Gastrocnemius medialis (tissue), 4 donors: ENCODE data around the gene NRCAM. TPM values are rescaled to one million over a fixed set of nuclear protein-coding genes. Genes with fewer than 3 reads are reported as not detected.

Source experiments
- ATAC-seq, 2 donors: fragments of 150-250 bp; one replicate each; pipeline ENCODE4 v1.9.1; 2016
- DNase-seq, 2 donors: peaks; one replicate each; pipeline ENCODE4 v3.0.0-alpha.2; 2019
- H3K27ac ChIP-seq, 4 donors: fragments of 200-600 bp; sonication (generic); 1 replicate in 1 of 4; 2 replicates in 3 of 4; pipeline ENCODE4 v1.5.1; 2016 to 2018; ENCODE audit warnings: mild to moderate bottlenecking in 2 of 4, moderate library complexity in 1 of 4
- H3K27me3 ChIP-seq, 3 donors: fragments of 200-600 bp; sonication (generic) in 2 of 3; 1 replicate in 1 of 3; 2 replicates in 2 of 3; pipeline versions ENCODE4 v1.5.1 to v1.6.0; 2016 to 2019; ENCODE audit warnings: mild to moderate bottlenecking in 1 of 3, moderate library complexity in 1 of 3
- H3K36me3 ChIP-seq, 2 donors: fragments of 200-600 bp; sonication (generic) in 1 of 2; one replicate each; pipeline ENCODE4 v1.5.1; 2017 to 2018
- H3K4me1 ChIP-seq, 2 donors: fragments of 200-600 bp; sonication (generic) in 1 of 2; one replicate each; pipeline ENCODE4 v1.5.1; 2016 to 2017; ENCODE audit warnings: mild to moderate bottlenecking in 2 of 2
- H3K4me3 ChIP-seq, 4 donors: fragments of 200-600 bp; sonication (generic) in 3 of 4; 1 replicate in 1 of 4; 2 replicates in 3 of 4; pipeline ENCODE4 v1.5.1; 2016 to 2019; ENCODE audit warnings: mild to moderate bottlenecking in 2 of 4
- H3K9me3 ChIP-seq, 3 donors: fragments of 200-600 bp; sonication (generic) in 2 of 3; 1 replicate in 1 of 3; 2 replicates in 2 of 3; pipeline ENCODE4 v1.5.1; 2016 to 2019
- POLR2A ChIP-seq, 2 donors: fragments of 450-650 bp; IDR thresholded peaks; one replicate each; pipeline ENCODE4 v1.6.1; 2017; ENCODE audit warnings: antibody characterized with exemption in 2 of 2, mild to moderate bottlenecking in 2 of 2, moderate library complexity in 2 of 2
- in situ Hi-C, 4 donors: fragments of 200-750 bp; cut with MboI; loops; one replicate each; pipeline versions ENCODE4 v1.15.0 to v1.8.0; 2017; ENCODE audit warnings: low sequenced_read_pairs in 4 of 4
- intact Hi-C: fragments of 100-400 bp; cut with DNase I; formaldehyde crosslinking; loops from one replicate; pipeline ENCODE4 v1.15.1; 2023; ENCODE audit warnings: low total_unique reads
- total RNA-seq, 4 donors: library from RNA; depleted of rRNA; stranded (reverse); fragments of >200 nt; gene quantifications; one replicate each; pipeline versions ENCODE4 v1.1.0 to v1.2.3, GENCODE V29; 2016
- TF ChIP-seq, protein P1 (sequence below), 5 experiments: fragments of 450-650 bp in 3 of 5; fragments of 200-600 bp in 2 of 5; sonication (generic) in 2 of 5; IDR thresholded peaks in 4 of 5; conservative IDR thresholded peaks in 1 of 5; 1 replicate in 4 of 5; 2 replicates in 1 of 5; pipeline ENCODE4 v1.5.1; 2016 to 2019; ENCODE audit warnings: antibody characterized with exemption in 5 of 5, mild to moderate bottlenecking in 3 of 5, moderate library complexity in 3 of 5

NRCAM gene
- total RNA-seq, 4 donors from 2014 or later, result 0.18 to 0.31 (median 0.23) TPM; not detected in 1

DNA sequence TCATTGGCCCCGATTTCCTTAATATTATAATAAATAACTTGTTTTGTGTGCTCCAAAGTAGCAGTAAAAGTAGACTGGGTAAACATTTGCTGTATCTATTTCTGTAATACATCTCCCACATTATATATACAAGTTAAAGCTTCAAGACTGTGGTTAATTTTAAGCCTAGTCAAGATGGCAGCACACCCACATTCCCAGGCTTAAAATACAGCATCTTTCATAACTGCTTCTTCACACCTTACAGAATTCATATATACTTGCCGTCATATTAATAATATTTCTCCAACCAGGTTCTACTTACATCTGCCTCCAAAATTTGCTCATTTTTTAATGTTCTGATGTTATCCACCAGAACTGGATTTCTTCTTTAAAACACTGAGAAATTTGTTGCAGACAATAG lies 85.6 kb downstream of the NRCAM start:
- Histone ChIP-seq H3K27me3 (no peaks in the 10 kb centered on the region), H3K27ac (no peak overlapping the region), H3K4me1 (no peaks in the 10 kb centered on the region), H3K4me3 (no peak overlapping the region), H3K36me3 (no peaks in the 10 kb centered on the region), H3K9me3 (no peaks in the 10 kb centered on the region)
- TF ChIP-seq POLR2A (IDR thresholded peaks at IDR 0.05), result no peak
- TF ChIP-seq, protein P1, sequence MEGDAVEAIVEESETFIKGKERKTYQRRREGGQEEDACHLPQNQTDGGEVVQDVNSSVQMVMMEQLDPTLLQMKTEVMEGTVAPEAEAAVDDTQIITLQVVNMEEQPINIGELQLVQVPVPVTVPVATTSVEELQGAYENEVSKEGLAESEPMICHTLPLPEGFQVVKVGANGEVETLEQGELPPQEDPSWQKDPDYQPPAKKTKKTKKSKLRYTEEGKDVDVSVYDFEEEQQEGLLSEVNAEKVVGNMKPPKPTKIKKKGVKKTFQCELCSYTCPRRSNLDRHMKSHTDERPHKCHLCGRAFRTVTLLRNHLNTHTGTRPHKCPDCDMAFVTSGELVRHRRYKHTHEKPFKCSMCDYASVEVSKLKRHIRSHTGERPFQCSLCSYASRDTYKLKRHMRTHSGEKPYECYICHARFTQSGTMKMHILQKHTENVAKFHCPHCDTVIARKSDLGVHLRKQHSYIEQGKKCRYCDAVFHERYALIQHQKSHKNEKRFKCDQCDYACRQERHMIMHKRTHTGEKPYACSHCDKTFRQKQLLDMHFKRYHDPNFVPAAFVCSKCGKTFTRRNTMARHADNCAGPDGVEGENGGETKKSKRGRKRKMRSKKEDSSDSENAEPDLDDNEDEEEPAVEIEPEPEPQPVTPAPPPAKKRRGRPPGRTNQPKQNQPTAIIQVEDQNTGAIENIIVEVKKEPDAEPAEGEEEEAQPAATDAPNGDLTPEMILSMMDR (IDR thresholded peaks at IDR 0.05 in 4 of 5, conservative IDR thresholded peaks at IDR 0.05 in 1 of 5), result no peak
- ATAC-seq (no peak), DNase-seq (no peak)
- in situ Hi-C loops, result no loop called here
- intact Hi-C loops, result loop anchor here (5.0 kb wide), 1 partner anchor 33 kb away; no protein-coding TSS in a partner anchor

DNA sequence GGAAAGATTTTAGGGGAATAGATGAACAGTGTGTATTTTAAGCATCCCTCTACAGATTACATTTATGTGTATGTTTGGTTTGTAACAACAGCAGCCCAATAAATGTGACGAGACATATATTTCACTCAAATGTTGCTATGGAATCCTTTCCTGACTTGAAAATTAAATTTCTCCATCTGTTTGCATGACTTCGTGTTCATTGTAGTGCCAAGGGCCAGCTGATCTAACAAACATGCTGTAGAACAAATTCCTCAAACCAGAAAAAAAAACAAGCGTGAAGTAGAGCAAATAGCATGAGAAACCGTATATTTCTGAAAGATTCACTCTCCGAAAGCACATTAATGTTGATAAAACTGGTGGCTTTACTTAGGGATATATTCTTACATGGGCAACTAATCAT lies 87.8 kb downstream of the NRCAM start:
- Histone ChIP-seq H3K36me3 (no peaks in the 10 kb centered on the region), H3K9me3 (no peaks in the 10 kb centered on the region), H3K4me1 (no peaks in the 10 kb centered on the region), H3K27ac (no peak overlapping the region), H3K27me3 (no peaks in the 10 kb centered on the region), H3K4me3 (no peak overlapping the region)
- in situ Hi-C loops (no loop called here), intact Hi-C loops (no loop called here)
- DNase-seq (no peak), ATAC-seq (no peak)
- TF ChIP-seq, protein P1 (IDR thresholded peaks at IDR 0.05 in 4 of 5, conservative IDR thresholded peaks at IDR 0.05 in 1 of 5), result no peak
- no peak for TF ChIP-seq POLR2A (IDR thresholded peaks at IDR 0.05)

DNA sequence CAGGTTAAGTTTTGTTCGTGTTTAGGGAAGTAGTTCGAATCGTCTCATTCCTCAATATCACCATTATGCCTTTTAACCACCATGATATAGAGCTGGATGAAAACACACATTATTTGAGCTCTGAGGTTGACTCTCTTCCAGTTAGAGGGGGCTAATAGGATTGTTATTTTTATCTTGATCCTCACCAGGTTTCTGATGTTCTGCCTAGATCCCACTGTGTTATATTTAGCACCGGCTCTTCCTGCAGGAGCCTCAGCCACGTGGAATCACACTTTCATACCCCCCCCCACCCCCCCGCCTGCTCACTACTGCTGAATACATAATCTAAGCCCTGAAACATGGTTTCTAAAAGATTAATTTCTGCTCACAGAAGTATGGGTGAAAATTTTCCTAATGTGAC lies 88.3 kb downstream of the NRCAM start:
- ATAC-seq (no peak), DNase-seq (no peak)
- in situ Hi-C loops (no loop called here), intact Hi-C loops (no loop called here)
- Histone ChIP-seq H3K9me3 (no peaks in the 10 kb centered on the region), H3K4me1 (no peaks in the 10 kb centered on the region), H3K27ac (no peak overlapping the region), H3K36me3 (no peaks in the 10 kb centered on the region), H3K27me3 (no peaks in the 10 kb centered on the region), H3K4me3 (no peak overlapping the region)
- no peak for TF ChIP-seq POLR2A (IDR thresholded peaks at IDR 0.05)
- TF ChIP-seq, protein P1 (IDR thresholded peaks at IDR 0.05 in 4 of 5, conservative IDR thresholded peaks at IDR 0.05 in 1 of 5), result no peak

DNA sequence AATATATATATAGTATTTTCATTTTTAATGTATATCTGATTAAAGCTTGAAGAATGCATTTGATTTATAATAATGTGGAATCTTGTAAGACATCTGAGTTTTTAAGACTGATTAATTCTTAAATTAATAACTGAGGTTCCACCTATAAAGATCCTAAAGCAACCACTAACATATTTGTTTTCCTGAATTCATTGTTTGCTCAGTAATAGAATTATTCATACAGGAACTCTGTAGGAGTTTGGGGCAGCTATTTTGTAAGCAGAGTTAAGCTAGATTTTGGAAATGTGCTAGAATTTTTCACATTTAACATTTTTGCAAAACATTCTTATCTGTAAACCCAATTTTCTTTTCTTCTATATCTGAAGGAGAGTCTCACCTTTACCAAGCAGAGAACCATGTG lies 88.9 kb downstream of the NRCAM start:
- ATAC-seq (no peak), DNase-seq (no peak)
- Histone ChIP-seq H3K4me3 (no peak overlapping the region), H3K27me3 (no peaks in the 10 kb centered on the region), H3K27ac (no peak overlapping the region), H3K4me1 (no peaks in the 10 kb centered on the region), H3K9me3 (no peaks in the 10 kb centered on the region), H3K36me3 (no peaks in the 10 kb centered on the region)
- in situ Hi-C loops, result no loop called here
- TF ChIP-seq, protein P1 (IDR thresholded peaks at IDR 0.05 in 4 of 5, conservative IDR thresholded peaks at IDR 0.05 in 1 of 5), result no peak
- no peak for TF ChIP-seq POLR2A (IDR thresholded peaks at IDR 0.05)
- intact Hi-C loops, result no loop called here

DNA sequence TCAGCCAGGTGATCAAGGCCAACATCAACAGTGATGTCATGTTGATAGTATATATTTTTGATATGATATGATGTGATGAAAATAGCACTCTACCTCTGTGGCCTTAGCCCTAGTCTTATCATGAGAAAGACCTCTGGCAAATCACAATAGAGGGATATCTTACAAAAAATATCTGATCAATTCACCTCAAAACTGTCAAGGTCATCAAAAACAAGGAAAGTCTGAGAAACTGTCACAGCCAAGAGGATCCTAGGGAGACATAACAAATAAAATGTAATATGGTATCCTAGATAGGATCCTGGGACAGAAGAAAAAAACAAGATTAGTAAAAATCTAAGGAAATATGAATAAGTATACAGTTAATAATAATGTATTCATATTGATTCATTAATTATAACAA lies 92.6 kb downstream of the NRCAM start:
- H3K27me3 ChIP-seq, result no peaks in the 10 kb centered on the region
- H3K4me1 ChIP-seq, result no peaks in the 10 kb centered on the region
- no peak overlapping the region for H3K4me3 ChIP-seq
- no peak for DNase-seq
- H3K9me3 ChIP-seq, result no peaks in the 10 kb centered on the region
- H3K27ac ChIP-seq, result no peak overlapping the region
- in situ Hi-C loops (no loop called here), intact Hi-C loops (no loop called here)
- ATAC-seq, result no peak
- no peak for TF ChIP-seq POLR2A (IDR thresholded peaks at IDR 0.05)
- TF ChIP-seq, protein P1 (IDR thresholded peaks at IDR 0.05 in 4 of 5, conservative IDR thresholded peaks at IDR 0.05 in 1 of 5), result no peak
- H3K36me3 ChIP-seq, result no peaks in the 10 kb centered on the region
